Measurements from ENCODE around the gene MYH7B.

DNA sequence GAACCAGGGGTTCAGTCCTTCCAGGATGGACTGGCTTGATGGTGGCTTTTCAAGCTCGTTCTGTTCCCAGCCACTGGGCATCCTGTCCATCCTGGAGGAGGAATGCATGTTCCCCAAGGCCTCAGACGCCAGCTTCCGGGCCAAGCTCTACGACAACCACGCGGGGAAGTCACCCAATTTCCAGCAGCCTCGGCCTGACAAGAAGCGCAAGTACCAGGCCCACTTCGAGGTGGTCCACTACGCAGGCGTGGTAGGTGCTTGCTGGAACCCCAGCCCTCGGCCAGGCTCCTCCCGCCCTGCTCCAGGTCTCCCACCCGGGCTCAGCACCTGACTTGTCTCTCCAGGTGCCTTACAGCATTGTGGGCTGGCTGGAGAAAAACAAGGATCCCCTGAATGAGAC is 34.0 kb downstream of the MYH7B start:
- TF ChIP-seq, protein P1, sequence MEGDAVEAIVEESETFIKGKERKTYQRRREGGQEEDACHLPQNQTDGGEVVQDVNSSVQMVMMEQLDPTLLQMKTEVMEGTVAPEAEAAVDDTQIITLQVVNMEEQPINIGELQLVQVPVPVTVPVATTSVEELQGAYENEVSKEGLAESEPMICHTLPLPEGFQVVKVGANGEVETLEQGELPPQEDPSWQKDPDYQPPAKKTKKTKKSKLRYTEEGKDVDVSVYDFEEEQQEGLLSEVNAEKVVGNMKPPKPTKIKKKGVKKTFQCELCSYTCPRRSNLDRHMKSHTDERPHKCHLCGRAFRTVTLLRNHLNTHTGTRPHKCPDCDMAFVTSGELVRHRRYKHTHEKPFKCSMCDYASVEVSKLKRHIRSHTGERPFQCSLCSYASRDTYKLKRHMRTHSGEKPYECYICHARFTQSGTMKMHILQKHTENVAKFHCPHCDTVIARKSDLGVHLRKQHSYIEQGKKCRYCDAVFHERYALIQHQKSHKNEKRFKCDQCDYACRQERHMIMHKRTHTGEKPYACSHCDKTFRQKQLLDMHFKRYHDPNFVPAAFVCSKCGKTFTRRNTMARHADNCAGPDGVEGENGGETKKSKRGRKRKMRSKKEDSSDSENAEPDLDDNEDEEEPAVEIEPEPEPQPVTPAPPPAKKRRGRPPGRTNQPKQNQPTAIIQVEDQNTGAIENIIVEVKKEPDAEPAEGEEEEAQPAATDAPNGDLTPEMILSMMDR (conservative IDR thresholded peaks at IDR 0.05), result no peak
- no peak for TF ChIP-seq EZH2 (IDR thresholded peaks at IDR 0.05; ENCODE audit: low read depth)
